CD14-positive monocyte (primary cell): ENCODE measurements around the gene ITGA11. TPM values are rescaled to one million over a fixed set of nuclear protein-coding genes. Genes with fewer than 3 reads are reported as not detected.

ENCODE experiments used
- DNase-seq, 3 donors: peaks; one replicate each; pipeline ENCODE4 v3.0.0-alpha.2; 2011 to 2022
- H2AFZ ChIP-seq: 2 replicates; pipeline ENCODE4 v1.6.0; 2012; ENCODE audit warnings: mild to moderate bottlenecking, low read depth, low read length, inconsistent platforms; ENCODE audit not compliant: insufficient read depth, poor library complexity, severe bottlenecking
- H3K27ac ChIP-seq, 2 donors: 1 replicate in 1 of 2; 2 replicates in 1 of 2; pipeline ENCODE4 v1.5.1; 2012 to 2013; ENCODE audit warnings: low read length in 2 of 2, control low read depth in 1 of 2, inconsistent platforms in 1 of 2, low read depth in 1 of 2, mild to moderate bottlenecking in 1 of 2
- H3K27me3 ChIP-seq, 2 donors: one replicate each; pipeline versions ENCODE4 v1.6.0 to v1.6.1; 2011 to 2013; ENCODE audit warnings: low read length in 2 of 2; ENCODE audit not compliant: control insufficient read depth in 2 of 2, insufficient read depth in 2 of 2
- H3K36me3 ChIP-seq, 2 donors: replicated peaks in 1 of 2; 1 replicate in 1 of 2; 2 replicates in 1 of 2; pipeline versions ENCODE4 v1.5.1 to v1.6.1; 2012 to 2013; ENCODE audit warnings: low read length in 2 of 2, control low read depth in 1 of 2, inconsistent platforms in 1 of 2, mild to moderate bottlenecking in 1 of 2; ENCODE audit not compliant: insufficient read depth in 2 of 2, control insufficient read depth in 1 of 2
- H3K4me1 ChIP-seq, 2 donors: 1 replicate in 1 of 2; 2 replicates in 1 of 2; pipeline versions ENCODE4 v1.5.1 to v1.6.1; 2012 to 2013; ENCODE audit warnings: low read length in 2 of 2, control low read depth in 1 of 2, inconsistent platforms in 1 of 2, mild to moderate bottlenecking in 1 of 2, moderate library complexity in 1 of 2; ENCODE audit not compliant: insufficient read depth in 2 of 2, control insufficient read depth in 1 of 2
- H3K4me2 ChIP-seq: replicated peaks from 2 replicates; pipeline ENCODE3; 2012; ENCODE audit warnings: low read length, moderate library complexity, mild to moderate bottlenecking; ENCODE audit not compliant: poor library complexity, severe bottlenecking; ENCODE audit errors: extremely low read depth
- H3K4me3 ChIP-seq, 3 experiments: fragments of 200-600 bp in 1 of 3; sonication (generic) in 1 of 3; replicated peaks in 1 of 3; 1 replicate in 2 of 3; 2 replicates in 1 of 3; pipeline ENCODE4 v1.5.1; 2011 to 2013; ENCODE audit warnings: low read length in 3 of 3, mild to moderate bottlenecking in 3 of 3, control low read depth in 2 of 3, low read depth in 2 of 3, inconsistent platforms in 1 of 3, moderate library complexity in 1 of 3
- H3K79me2 ChIP-seq: 2 replicates; pipeline ENCODE4 v1.6.0; 2012; ENCODE audit warnings: mild to moderate bottlenecking, control low read depth, inconsistent platforms, low read length, moderate library complexity; ENCODE audit not compliant: insufficient read depth
- H3K9ac ChIP-seq: 2 replicates; pipeline ENCODE4 v1.6.0; 2017; ENCODE audit warnings: low read length, mild to moderate bottlenecking; ENCODE audit not compliant: insufficient read depth, poor library complexity, severe bottlenecking
- H3K9me3 ChIP-seq, 2 donors: replicated peaks in 1 of 2; 1 replicate in 1 of 2; 2 replicates in 1 of 2; pipeline versions ENCODE4 v1.5.1 to v1.6.1; 2012 to 2013; ENCODE audit warnings: low read length in 2 of 2, control low read depth in 1 of 2; ENCODE audit not compliant: control insufficient read depth in 1 of 2, insufficient read depth in 1 of 2
- H4K20me1 ChIP-seq: 2 replicates; pipeline ENCODE4 v1.6.0; 2012; ENCODE audit warnings: mild to moderate bottlenecking, low read length, control low read depth, moderate library complexity; ENCODE audit not compliant: insufficient read depth
- H3K27ac Mint-ChIP-seq, 7 donors: one replicate each; pipeline ENCODE4 v1.8.0; 2020; ENCODE audit warnings: mild to moderate bottlenecking in 7 of 7, mixed read lengths in 7 of 7, moderate library complexity in 6 of 7, inconsistent platforms in 2 of 7
- H3K27me3 Mint-ChIP-seq, 3 donors: one replicate each; pipeline ENCODE4 v1.8.0; 2021 to 2022; ENCODE audit warnings: low read depth in 3 of 3, mild to moderate bottlenecking in 3 of 3, mixed read lengths in 3 of 3, moderate library complexity in 3 of 3, inconsistent platforms in 1 of 3
- H3K36me3 Mint-ChIP-seq, 2 donors: one replicate each; pipeline ENCODE4 v1.8.0; 2020; ENCODE audit warnings: mixed read lengths in 2 of 2, inconsistent platforms in 1 of 2, mild to moderate bottlenecking in 1 of 2
- H3K4me1 Mint-ChIP-seq: one replicate; pipeline ENCODE4 v1.8.0; 2020; ENCODE audit warnings: mild to moderate bottlenecking, mixed read lengths
- H3K4me3 Mint-ChIP-seq, 2 donors: one replicate each; pipeline ENCODE4 v1.8.0; 2020; ENCODE audit warnings: mild to moderate bottlenecking in 2 of 2, mixed read lengths in 2 of 2, moderate library complexity in 1 of 2
- H3K9me3 Mint-ChIP-seq, 7 donors: one replicate each; pipeline ENCODE4 v1.8.0; 2020 to 2022; ENCODE audit warnings: mixed read lengths in 7 of 7, mild to moderate bottlenecking in 6 of 7, moderate library complexity in 6 of 7, inconsistent platforms in 2 of 7
- CTCF ChIP-seq: fragments of 200-600 bp; IDR thresholded peaks from one replicate; pipeline ENCODE4 v1.8.0; 2022; ENCODE audit warnings: antibody characterized with exemption, mild to moderate bottlenecking
- WGBS: methylation state at CpG from one replicate; pipeline ENCODE4 v1.1.5; 2013; ENCODE audit warnings: missing lambda C conversion rate; ENCODE audit not compliant: insufficient coverage; 5-methylcytosine and 5-hydroxymethylcytosine counted together
- intact Hi-C, 2 donors: fragments of 100-400 bp; cut with micrococcal nuclease; formaldehyde crosslinking; loops; one replicate each; pipeline versions ENCODE4 v1.15.0 to v1.15.1; 2023
- polyA plus RNA-seq, 3 donors: library from polyadenylated mRNA; depleted of rRNA in 1 of 3; unstranded in 2 of 3; stranded (reverse) in 1 of 3; fragments of 300-500 nt in 2 of 3; fragments of >200 nt in 1 of 3; fragmentation: Illumina TruSeq in 2 of 3; gene quantifications; 1 replicate in 2 of 3; 2 replicates in 1 of 3; pipeline ENCODE4 v1.2.3, GENCODE V29; 2012 to 2021

ITGA11 gene
- polyA plus RNA-seq, 3 donors: under 0.01 to 0.01 TPM; not detected in 1

DNA sequence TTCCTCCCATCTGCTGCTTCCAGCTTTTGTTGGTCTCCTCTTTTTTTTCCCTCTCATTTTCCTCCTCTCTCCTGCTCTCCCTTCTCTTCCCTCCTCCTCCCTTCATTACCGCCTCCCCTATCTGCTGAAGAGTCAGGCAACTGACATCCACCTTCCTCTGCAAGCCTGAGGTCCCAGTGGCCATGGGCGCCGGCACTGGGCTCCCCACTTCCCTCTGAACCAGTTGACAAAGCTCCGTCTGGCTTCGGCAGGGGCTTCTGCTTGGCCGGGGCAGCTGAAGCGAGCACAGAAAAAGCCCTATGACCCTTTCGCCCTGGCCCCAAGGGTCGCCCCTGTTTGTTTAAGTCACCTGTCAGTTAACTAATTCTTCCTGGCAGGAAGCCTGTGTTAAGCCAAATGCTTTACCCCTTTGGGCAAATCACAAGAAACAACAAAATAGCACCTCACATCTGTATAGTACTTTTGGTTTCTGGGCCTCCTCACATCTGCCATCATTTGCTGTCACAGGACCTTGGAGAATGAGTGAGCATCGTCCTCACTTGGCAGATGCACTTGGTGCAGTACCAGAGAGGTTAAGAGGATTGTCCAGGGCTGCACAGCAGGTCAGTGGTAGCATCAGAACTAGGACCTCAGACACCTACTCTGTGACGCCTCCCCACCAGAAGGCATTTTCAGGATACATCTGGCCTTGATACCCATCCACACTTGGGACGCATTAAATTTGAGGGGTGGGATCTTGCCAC is 27.7 kb downstream of the ITGA11 start:
- no peak overlapping the region for H3K4me3 Mint-ChIP-seq
- intact Hi-C loops: no loop called here
- H3K27ac ChIP-seq: no peak overlapping the region
- H3K27me3 Mint-ChIP-seq: peaks cover 0 to 10% (median 5%) of the 10 kb centered on the region in 3 donors
- H3K9ac ChIP-seq: no peak overlapping the region
- no peak overlapping the region for H2AFZ ChIP-seq
- no peak overlapping the region for H3K4me2 ChIP-seq
- no peaks in the 10 kb centered on the region for H4K20me1 ChIP-seq
- TF ChIP-seq CTCF: no peak
- 81% methylated on average over 9 of the region's 12 CpGs for WGBS
- no peak overlapping the region for H3K4me3 ChIP-seq
- H3K9me3 ChIP-seq: no peaks in the 10 kb centered on the region
- DNase-seq: no peak
- no peaks in the 10 kb centered on the region for H3K4me1 ChIP-seq
- no peaks in the 10 kb centered on the region for H3K79me2 ChIP-seq
- H3K4me1 Mint-ChIP-seq: no peaks in the 10 kb centered on the region
- H3K9me3 Mint-ChIP-seq: peaks cover 0 to 4% (median 0%) of the 10 kb centered on the region in 7 donors
- no peaks in the 10 kb centered on the region for H3K27me3 ChIP-seq
- no peaks in the 10 kb centered on the region for H3K36me3 ChIP-seq
- H3K36me3 Mint-ChIP-seq: no peaks in the 10 kb centered on the region
- no peak overlapping the region for H3K27ac Mint-ChIP-seq

GRCh38 chr15:68403161-68403941 is 28.6 kb downstream of the ITGA11 start:
- no peak for TF ChIP-seq CTCF
- Histone ChIP-seq H3K79me2 (no peaks in the 10 kb centered on the region), H2AFZ (no peak overlapping the region), H3K4me3 (no peak overlapping the region), H3K27me3 (no peaks in the 10 kb centered on the region), H3K27ac (no peak overlapping the region), H3K4me2 (no peak overlapping the region), H3K4me1 (no peaks in the 10 kb centered on the region), H4K20me1 (no peaks in the 10 kb centered on the region), H3K9ac (no peak overlapping the region), H3K36me3 (no peaks in the 10 kb centered on the region), H3K9me3 (no peaks in the 10 kb centered on the region)
- H3K36me3 Mint-ChIP-seq: no peaks in the 10 kb centered on the region
- intact Hi-C loops: no loop called here
- DNase-seq: no peak
- peaks cover 0 to 9% (median 5%) of the 10 kb centered on the region in 3 donors for H3K27me3 Mint-ChIP-seq
- 96% methylated on average over 3 of the region's 8 CpGs for WGBS
- H3K27ac Mint-ChIP-seq: no peak overlapping the region
- H3K4me1 Mint-ChIP-seq: no peaks in the 10 kb centered on the region
- H3K4me3 Mint-ChIP-seq: no peak overlapping the region
- peaks cover 0 to 4% (median 0%) of the 10 kb centered on the region in 7 donors for H3K9me3 Mint-ChIP-seq
